Sigmoid colon (tissue), 3 donors: ENCODE results near the gene ABI3.

Experiments used
- CTCF ChIP-seq, 4 experiments: fragments of 450-650 bp in 3 of 4; fragments of 200-600 bp in 1 of 4; IDR thresholded peaks; one replicate each; pipeline ENCODE4 v1.5.1; 2016 to 2019; ENCODE audit warnings: antibody characterized with exemption in 4 of 4, mild to moderate bottlenecking in 3 of 4, moderate library complexity in 2 of 4
- POLR2A ChIP-seq, 2 donors: fragments of 450-650 bp; IDR thresholded peaks; one replicate each; pipeline ENCODE4 v1.6.1; 2016; ENCODE audit warnings: antibody characterized with exemption in 2 of 2, mild to moderate bottlenecking in 2 of 2, moderate library complexity in 2 of 2

GRCh38 chr17:49235896-49236295 lies 25.4 kb downstream of the ABI3 start:
- no peak for TF ChIP-seq CTCF (IDR thresholded peaks at IDR 0.05)
- TF ChIP-seq POLR2A (IDR thresholded peaks at IDR 0.05), result no peak
